ENCODE data around the gene MSI2. TPM values are rescaled to one million over a fixed set of nuclear protein-coding genes. Genes with fewer than 3 reads are reported as not detected.

Gene MSI2
- total RNA-seq, 1 experiment from 2014 or later: 174 TPM

GRCh38 chr17:57649731-57650484, 393.6 kb downstream of the MSI2 start:
- Mint-ChIP-seq H3K9me3 (ENCODE audit: unreplicated experiment) (no peaks in the 10 kb centered on the region), H3K36me3 (ENCODE audit: insufficient read depth, unreplicated experiment) (peaks cover 7% of the 10 kb centered on the region), H3K27me3 (ENCODE audit: insufficient read depth, unreplicated experiment) (no peaks in the 10 kb centered on the region), H3K27ac (ENCODE audit: unreplicated experiment) (no peak overlapping the region), H3K4me1 (ENCODE audit: low read depth, unreplicated experiment) (no peaks in the 10 kb centered on the region), H3K4me3 (ENCODE audit: unreplicated experiment) (no peak overlapping the region)
- ChIA-PET POLR2A (no interaction called here), CTCF (no interaction called here)
- DNase-seq: no peak
- intact Hi-C loops (cut with micrococcal nuclease; ENCODE audit: unreplicated experiment): no loop called here
- Histone ChIP-seq H3K4me1 (no peaks in the 10 kb centered on the region), H3K27me3 (replicated peaks; ENCODE audit: control insufficient read depth, insufficient read depth, low read length) (no peaks in the 10 kb centered on the region), H3K4me3 (ENCODE audit: low read depth, low read length) (no peak overlapping the region), H3K9me3 (no peaks in the 10 kb centered on the region), H3K36me3 (ENCODE audit: control insufficient read depth, insufficient read depth, low read length) (no peaks in the 10 kb centered on the region; the same call in 1 of the 2 replicates)
- TF ChIP-seq CTCF (IDR thresholded peaks at IDR 0.05; ENCODE audit: insufficient read depth in 1 of 2, low read depth in 1 of 2, low read length in 1 of 2, severe bottlenecking in 1 of 2, unreplicated experiment in 1 of 2): no peak
- no TSS peak for BruUV-seq (replicated peaks)

- no peaks in the 10 kb centered on the region for H3K4me1 Mint-ChIP-seq (ENCODE audit: low read depth, unreplicated experiment)
- no peak for TF ChIP-seq CTCF (IDR thresholded peaks at IDR 0.05; ENCODE audit: insufficient read depth in 1 of 2, low read depth in 1 of 2, low read length in 1 of 2, severe bottlenecking in 1 of 2, unreplicated experiment in 1 of 2)
- H3K4me3 Mint-ChIP-seq (ENCODE audit: unreplicated experiment): no peak overlapping the region
- intact Hi-C loops (cut with micrococcal nuclease; ENCODE audit: unreplicated experiment): no loop called here
- no peak overlapping the region for H3K27ac Mint-ChIP-seq (ENCODE audit: unreplicated experiment)
- POLR2A ChIA-PET: no interaction called here
- no peaks in the 10 kb centered on the region for H3K9me3 Mint-ChIP-seq (ENCODE audit: unreplicated experiment)
- Histone ChIP-seq H3K36me3 (ENCODE audit: control insufficient read depth, insufficient read depth, low read length) (no peaks in the 10 kb centered on the region; the same call in 1 of the 2 replicates), H3K4me3 (ENCODE audit: low read depth, low read length) (no peak overlapping the region), H3K4me1 (no peaks in the 10 kb centered on the region), H3K27me3 (replicated peaks; ENCODE audit: control insufficient read depth, insufficient read depth, low read length) (no peaks in the 10 kb centered on the region), H3K9me3 (no peaks in the 10 kb centered on the region)
- CTCF ChIA-PET: no interaction called here
- peaks cover 10% of the 10 kb centered on the region for H3K36me3 Mint-ChIP-seq (ENCODE audit: insufficient read depth, unreplicated experiment)
- no TSS peak for BruUV-seq (replicated peaks)
- DNase-seq: no peak
- no peaks in the 10 kb centered on the region for H3K27me3 Mint-ChIP-seq (ENCODE audit: insufficient read depth, unreplicated experiment)
Observed at GRCh38 chr17:57650548-57650947, 394.2 kb downstream of the MSI2 start.

- ChIA-PET CTCF (no interaction called here), POLR2A (no interaction called here)
- Histone ChIP-seq H3K4me3 (ENCODE audit: low read depth, low read length) (no peak overlapping the region), H3K36me3 (ENCODE audit: control insufficient read depth, insufficient read depth, low read length) (no peaks in the 10 kb centered on the region; the same call in 1 of the 2 replicates), H3K4me1 (no peaks in the 10 kb centered on the region), H3K9me3 (no peaks in the 10 kb centered on the region), H3K27me3 (replicated peaks; ENCODE audit: control insufficient read depth, insufficient read depth, low read length) (no peaks in the 10 kb centered on the region)
- H3K4me3 Mint-ChIP-seq (ENCODE audit: unreplicated experiment): no peak overlapping the region
- no peak for DNase-seq
- H3K27ac Mint-ChIP-seq (ENCODE audit: unreplicated experiment): no peak overlapping the region
- H3K36me3 Mint-ChIP-seq (ENCODE audit: insufficient read depth, unreplicated experiment): peaks cover 10% of the 10 kb centered on the region
- no peak for TF ChIP-seq CTCF (IDR thresholded peaks at IDR 0.05; ENCODE audit: insufficient read depth in 1 of 2, low read depth in 1 of 2, low read length in 1 of 2, severe bottlenecking in 1 of 2, unreplicated experiment in 1 of 2)
- no peaks in the 10 kb centered on the region for H3K9me3 Mint-ChIP-seq (ENCODE audit: unreplicated experiment)
- intact Hi-C loops (cut with micrococcal nuclease; ENCODE audit: unreplicated experiment): no loop called here
- no peaks in the 10 kb centered on the region for H3K27me3 Mint-ChIP-seq (ENCODE audit: insufficient read depth, unreplicated experiment)
- no peaks in the 10 kb centered on the region for H3K4me1 Mint-ChIP-seq (ENCODE audit: low read depth, unreplicated experiment)
- no TSS peak for BruUV-seq (replicated peaks)
Observed at GRCh38 chr17:57651451-57651850, 395.1 kb downstream of the MSI2 start.
